Effector CD4-positive, alpha-beta T cell (primary cell): ENCODE results near the gene BATF.
A peak's percentile ranks its signal among the peaks of the same experiment; 100 is the strongest.
"Not testable (repeated sequence)": the region's sequence is repeated elsewhere in the genome, so short reads cannot be mapped to it uniquely, and the experiment has no call there.

Source experiments
- DNase-seq: peaks from one replicate; pipeline ENCODE4 v3.0.0-alpha.2; 2020
- total RNA-seq: gene quantifications from one replicate; lab custom pipeline; 2026; lab: John Stamatoyannopoulos, UW

BATF gene, protein sequence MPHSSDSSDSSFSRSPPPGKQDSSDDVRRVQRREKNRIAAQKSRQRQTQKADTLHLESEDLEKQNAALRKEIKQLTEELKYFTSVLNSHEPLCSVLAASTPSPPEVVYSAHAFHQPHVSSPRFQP
- 18.9 reads per million, percentile 45 among the genes with 10 or more reads in this experiment for total RNA-seq

DNA sequence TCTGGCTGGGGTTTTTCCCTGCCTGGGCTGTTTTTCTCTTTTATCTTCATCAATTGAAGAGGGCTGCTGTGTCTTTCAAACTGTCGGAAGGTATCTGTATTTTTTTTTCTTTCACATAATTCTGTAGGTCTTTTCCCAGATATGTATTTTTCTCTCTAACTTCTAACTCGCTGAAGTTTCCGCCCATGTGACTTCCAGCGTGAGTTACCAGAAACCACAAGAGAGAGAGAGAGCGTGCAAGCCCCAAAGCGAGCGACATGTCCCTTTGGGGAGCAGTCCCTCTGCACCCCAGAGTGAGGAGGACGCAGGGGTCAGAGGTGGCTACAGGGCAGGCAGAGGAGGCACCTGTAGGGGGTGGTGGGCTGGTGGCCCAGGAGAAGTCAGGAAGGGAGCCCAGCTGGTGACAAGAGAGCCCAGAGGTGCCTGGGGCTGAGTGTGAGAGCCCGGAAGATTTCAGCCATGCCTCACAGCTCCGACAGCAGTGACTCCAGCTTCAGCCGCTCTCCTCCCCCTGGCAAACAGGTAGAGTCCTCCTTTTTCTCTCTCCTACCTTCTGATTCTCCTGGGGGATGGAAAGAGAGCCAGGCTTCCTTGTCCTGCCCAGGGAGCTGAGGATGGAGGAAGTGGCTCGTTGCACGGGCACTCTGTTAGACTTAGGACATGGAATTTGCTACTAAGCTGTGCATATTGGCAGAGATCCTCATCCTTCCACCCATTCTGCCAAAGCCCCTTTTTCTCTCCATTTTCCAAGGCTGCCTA lies at the start of gene BATF:
Gene BATF (plus strand): TSS at position 246 of the 759 bp plus-strand sequence. CDS start 214 bp downstream, at position 460.
- peak; percentile 64 for DNase-seq

DNA sequence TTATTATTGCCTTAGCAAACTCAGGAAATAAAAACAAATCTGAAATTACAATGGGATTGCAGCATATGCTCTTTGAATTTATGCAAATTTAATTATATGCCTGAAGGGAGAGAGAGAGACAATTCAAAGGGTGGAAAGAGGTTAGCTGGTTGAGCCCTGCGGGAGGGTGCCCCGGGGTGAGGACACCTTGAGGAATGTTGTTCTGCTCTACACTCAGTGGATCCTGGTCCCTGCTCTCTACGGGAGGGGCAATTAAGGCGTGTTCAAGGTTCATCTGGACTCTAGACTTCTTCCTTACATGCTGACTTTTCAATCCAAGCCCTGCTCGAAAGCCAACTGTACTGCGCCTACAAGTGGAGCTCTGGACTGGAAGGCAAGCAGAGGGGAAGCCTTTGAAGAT lies 48.1 kb upstream of the BATF start:
- not testable (repeated sequence) for DNase-seq

DNA sequence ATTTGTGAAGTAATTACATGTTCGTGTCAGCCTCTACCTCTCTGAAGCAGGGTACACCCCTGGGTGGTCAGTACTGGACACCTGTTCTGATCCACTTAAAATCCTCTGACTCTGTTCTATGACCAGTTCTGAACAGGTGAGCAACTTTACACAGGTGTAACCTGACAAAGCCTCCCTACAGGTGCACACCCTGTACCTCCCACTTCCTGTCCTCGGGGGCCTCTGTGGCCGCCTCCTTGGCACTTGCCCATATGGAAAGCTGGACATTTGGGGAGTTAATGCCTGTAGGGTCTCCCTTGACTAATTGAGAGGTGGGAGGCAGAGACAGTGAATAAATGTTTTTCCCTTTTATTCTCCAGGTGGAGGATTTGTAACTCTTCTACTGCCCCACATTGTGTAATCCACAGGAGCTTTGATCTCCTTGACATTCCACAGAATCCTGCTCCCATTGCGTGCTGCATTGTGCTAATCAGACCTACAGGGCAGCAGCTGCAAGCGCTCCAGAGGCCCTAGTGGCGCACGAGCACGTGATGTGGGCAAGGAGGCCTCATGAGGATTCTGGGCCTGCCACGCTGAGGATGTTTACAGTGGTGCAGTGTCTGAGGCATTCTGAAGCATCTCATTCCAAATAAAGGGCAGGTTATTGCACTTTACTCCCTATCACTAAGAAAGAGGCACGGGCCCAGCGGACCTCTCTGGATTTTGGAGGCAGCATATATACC lies 45.8 kb upstream of the BATF start:
- no peak for DNase-seq

DNA sequence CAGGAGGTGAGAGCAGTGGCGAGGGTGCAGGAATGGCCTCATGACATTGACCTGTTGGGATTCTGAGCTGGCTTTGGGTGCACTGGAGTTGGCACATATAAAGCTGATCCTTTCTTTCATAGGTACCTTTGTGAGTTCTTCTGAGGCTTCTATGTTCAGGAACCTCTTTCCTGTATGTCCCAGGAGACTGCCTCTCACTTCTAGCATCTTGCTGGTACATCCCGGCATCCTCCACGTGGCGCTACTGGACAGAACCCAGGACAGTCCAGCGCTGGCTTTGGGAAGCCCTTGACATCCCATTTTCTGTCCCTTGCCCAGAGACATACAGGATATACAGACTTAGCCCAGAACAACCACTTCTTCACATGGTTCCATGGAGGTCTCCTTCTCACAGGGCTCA lies 44.4 kb upstream of the BATF start:
- no peak for DNase-seq

DNA sequence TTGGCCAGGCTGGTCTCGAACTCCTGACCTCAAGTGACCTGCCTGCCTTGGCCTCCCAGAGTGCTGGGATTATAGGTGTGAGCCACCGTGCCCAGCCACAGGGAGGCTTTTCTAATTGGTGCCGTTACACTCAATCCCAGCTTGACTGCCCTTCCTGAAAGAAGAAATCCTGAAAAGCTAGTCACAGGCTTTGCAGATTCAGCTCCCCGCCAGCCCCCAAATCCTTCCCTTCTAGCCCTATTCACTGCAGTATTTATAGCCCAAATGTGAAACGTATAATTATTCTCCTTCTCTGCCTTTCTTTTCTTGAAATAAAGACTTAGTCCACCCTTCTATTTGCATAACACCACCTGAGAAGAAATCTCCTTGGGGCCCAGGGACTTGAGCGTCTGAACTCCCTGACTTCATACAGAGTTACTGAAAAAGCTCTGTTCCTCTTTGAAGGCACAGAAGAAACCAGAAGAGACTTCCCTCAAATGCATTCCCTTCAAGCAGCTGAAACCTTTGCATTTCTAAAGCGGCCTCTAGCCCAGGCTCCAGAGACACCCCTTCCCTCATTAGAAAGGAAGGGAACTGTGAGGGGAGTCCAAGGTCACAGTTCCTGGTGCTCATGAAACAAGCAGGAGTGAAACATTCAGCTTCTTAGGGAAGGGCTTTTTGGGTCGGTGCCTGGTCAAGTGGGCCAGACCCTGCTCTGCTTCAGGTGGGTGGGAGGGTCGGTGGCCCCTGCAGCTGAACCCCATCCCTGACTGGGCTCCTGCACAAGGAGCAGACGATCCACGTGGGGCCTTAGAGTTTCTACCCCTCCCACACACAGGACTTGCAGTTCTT lies 42.3 kb upstream of the BATF start:
- DNase-seq, result no peak

DNA sequence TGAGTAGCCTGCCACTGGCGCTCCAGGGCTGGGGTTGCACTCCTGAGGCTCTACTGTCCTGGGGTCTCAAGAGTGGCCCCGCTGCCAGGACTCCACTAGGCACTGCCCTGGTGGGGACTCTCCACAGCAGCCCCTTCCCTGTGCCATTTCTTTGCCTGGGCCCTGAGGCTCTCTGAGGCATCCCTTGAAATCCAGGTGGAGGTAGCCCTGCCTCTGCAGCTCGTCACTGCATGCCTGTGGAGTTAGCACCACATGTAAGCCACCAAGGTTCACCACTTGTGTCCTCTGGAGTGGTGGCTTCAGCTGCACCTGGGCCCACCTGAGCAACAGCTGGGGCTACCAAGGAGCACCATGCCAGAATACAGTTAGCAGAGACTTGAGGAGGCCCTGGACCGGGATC lies 39.9 kb upstream of the BATF start:
- no peak for DNase-seq

DNA sequence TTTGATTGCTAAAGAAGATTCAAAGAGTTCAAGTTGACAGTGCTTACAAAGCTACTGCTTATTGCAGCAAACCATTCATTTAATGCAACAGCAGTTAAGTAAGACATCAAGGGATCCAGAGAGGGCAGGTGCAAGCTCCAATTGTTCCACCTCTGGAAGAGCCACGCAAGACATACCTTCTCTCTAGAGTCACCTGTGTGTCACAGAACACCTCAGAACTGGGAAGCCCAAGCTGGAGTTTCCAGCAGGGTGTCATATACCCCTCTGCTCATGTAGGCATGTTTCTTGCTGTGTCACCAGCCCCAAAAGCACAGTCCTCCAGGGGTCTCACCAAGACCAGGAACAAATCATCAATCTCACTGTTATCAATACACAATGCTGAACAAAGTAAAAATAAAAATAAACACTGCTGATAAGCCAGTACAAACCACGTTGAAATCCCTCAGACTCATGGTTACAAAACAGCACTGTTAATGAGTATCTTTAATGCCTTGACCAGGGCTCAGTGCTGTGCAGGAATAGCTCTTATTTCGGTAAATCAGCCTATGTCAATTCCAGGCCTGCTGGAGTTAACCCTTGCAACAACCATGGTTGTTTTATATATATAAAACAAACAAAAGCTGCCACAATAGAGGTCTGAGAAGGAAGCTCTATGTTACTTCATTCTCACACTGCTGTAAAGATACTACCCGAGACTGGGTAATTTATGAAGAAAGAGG lies 37.4 kb upstream of the BATF start:
- no peak for DNase-seq

DNA sequence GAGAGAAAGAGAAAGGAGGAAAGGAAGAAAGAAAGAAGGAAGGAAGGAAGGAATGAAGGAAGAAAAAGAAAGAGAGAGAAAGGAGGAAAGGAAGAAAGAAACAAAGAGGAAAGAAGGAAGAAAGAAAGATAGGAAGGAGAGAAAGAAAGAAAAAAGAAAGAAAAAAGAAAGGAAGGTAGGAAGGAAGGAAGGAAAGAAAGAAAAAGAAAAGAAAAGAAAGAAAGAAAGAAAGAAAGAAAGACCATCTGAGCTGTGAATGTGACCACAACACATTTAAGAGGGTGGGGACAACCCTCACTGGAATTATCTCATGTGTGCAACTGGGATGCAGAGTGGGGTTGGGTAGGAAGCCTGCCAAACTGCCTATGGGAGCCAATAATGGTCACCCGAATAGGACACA lies 36.0 kb upstream of the BATF start:
- no peak for DNase-seq

DNA sequence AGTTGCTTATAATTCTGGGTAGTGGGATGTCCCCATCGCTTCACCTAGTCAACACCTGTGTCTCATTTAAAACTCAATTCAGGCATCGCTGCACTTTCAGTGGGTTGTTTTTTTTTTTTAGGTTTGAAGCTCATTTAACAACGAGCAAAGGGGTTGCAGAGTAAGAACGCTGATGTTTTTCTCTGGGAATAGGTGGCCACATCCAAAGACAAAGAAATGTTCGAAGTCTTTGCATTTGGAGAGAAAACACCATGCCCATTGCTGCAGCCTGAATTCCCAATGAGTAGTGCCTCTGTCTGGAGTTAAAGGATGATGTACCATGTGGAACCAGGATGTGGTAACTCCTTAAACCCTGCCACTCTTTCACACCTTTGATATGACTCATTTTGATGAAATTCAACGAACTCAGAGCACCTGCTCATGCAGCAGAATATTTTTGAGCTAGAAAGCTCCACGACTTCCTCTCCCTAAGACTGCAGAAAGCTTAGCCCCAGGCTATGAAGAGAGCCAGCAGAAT lies 35.1 kb upstream of the BATF start:
- DNase-seq, result no peak

DNA sequence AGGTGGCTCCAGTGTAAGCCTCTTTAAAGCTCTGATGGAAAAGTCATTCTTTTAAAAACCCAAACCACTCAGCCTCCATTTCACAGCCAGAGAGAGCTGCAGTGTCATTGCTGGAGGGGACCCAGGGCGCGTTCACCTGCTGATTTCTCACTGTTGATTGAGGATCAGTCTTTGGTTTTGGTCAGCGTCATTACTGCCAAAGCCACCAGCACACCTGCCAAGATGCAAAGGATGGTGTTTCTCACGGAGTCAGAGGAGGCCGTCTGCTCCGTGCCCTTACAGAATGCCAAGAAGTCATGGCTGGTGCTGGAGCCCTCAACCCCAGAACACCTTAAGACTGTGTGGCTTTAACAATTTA lies 32.8 kb upstream of the BATF start:
- DNase-seq, result no peak

DNA sequence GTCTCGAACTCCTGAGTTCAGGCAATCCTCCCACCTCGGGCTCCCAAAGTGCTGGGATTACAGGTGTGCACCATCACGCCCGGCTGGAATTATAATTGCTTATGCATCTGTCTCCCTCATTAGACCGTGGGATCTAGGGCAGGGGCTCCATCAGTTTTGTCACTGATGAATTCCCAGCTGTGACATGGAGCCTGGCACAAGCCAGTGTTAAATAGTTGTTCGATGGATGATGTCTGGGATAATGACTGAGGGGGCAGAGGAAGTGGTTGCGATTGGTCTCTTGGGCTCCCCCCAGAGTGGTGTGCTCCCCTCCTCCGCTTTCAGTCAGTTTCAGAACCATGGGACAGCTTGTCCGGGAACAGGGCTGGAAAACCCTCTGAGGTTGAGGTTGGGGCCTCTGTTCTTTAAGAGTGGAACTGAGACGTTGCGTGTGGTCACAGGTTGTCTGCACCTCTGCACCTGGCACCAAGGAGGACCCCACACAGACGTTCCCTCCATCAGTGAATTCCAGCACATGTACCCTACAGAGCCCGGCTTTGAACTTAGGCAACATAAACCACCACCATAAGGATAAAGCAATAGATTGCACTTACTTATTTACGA lies 30.8 kb upstream of the BATF start:
- DNase-seq, result no peak

DNA sequence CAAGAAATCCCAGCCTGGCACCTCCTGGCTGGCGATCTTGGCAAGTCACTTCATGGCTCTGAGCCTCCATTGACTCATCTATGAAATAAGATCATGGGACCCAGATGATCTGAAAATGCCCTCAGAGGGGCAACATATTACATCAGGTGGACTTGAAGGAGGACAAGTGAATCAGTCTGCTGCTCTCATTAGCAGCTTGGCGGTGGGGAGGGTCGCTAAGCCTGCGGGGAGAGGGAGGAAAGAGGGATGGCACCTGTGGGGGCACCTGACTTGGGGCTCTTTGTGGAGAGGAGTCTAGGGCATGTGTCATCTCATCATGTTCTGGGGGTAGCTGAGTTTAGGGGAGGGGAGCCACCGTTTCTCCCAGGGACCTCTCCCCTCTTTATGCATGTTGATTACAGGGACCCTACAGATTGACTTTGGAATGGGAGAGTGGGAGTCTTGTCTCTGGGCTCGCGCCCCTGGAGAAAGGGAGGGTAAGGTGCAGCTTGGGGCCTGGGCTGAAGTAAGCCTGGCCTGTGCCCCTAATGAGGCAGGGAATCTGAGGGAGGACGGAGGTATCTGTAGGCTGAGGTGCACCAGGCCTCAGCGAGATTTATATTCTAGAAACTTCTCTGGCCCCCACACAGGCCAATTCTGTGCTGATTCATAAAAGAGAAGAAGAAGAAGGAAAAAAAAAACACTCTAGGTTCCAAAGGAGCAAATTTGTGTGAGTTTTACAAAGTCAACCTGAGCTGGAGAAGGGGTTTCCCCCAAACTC lies 29.3 kb upstream of the BATF start:
- no peak for DNase-seq

DNA sequence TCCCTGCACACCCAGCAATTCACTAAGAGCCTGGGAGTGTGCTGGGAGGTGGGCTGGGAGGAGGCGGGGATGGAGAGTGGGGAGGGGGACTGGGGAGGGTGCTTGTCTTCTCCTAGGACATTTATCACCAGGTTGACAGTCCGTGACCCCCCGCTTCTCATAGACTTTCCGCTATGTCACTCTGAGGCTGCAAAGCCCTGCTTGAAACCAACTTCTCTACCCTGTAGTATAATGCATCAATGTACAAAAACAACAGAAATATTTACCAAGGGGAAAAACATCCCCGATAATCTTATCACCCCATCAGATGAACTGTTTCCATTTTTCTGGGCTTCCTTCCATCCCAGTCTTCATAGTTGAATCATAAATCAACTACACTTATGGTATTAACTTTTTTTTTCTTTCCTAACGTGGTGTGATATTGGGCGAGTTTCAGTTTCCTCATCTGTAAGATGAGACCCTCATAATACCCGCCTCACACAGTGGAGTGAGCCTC lies 28.6 kb upstream of the BATF start:
- DNase-seq, result no peak

DNA sequence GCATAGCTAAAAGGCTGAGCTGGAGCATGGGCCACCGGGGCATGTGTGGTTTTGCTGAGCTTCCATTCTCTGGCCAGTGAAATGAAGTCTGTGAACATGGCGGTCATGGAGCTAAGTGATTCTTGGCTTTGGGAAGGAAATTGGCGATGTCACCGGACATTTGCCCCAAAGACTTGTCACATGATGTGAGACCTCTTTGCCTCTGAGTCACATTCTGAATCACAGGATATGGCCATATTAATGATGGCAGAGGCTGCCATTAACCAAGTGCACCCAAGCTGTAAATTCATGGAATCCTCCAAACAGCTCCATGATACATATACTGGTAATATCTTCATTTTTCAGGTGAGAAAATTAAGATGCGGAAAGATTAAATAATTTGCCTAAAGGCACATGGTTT lies 27.4 kb upstream of the BATF start:
- DNase-seq, result no peak

DNA sequence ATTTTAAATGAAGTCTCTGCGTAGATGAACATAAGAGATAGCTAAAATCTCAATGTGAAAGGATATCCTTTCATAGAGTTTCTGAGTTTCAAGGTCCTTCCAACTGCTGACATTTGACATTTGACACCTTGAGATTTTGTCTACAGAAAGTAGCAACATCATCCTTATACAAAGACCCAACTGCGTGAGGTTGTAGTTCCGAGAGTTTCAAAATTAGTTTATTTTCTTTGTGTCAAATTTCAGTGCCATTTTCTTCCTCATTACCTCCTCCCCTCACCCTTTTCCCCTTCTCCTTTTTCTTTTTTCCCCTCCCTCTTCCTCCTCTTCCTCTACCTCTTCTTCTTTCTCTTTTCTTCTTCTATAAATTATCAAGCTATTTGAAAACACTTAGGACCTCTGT lies 26.9 kb upstream of the BATF start:
- no peak for DNase-seq

DNA sequence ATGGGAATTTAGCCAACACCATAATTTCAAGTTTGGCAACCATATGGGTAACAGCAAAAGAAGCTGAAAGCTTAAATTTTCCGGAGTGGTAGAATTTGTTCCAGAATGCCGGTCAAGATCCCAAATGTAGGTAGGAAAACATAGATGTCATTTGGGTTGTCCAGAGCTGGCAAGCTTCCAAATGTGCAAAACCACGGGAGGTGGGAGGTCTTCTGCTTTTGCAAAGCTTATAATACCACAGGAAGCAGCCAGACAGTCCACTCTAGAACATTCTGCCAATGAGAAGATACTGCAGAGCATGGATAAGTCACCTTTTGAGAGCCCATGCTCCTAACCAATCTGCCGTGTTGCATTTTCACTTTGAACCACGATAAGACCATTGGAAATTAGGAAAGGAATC lies 26.4 kb upstream of the BATF start:
- no peak for DNase-seq

DNA sequence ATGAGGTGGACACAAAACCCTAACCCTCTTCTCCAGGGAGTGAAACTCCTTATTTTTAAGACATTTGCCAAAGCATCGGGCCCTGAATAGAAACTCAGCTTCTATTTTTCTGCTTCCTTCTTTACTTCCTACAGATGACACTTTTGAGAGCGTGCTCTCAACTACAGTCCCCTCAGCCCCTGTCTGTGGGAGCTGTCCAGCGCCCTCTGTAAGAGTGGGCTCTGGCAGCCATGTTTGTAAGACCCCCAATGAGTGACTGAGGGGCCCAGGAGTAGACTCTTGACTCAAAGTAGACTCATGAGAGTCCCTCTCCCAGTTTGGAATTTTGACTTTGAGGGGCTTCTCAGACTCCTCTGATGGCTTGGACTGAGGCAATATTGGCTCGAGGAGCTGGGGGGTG lies 25.5 kb upstream of the BATF start:
- no peak for DNase-seq

DNA sequence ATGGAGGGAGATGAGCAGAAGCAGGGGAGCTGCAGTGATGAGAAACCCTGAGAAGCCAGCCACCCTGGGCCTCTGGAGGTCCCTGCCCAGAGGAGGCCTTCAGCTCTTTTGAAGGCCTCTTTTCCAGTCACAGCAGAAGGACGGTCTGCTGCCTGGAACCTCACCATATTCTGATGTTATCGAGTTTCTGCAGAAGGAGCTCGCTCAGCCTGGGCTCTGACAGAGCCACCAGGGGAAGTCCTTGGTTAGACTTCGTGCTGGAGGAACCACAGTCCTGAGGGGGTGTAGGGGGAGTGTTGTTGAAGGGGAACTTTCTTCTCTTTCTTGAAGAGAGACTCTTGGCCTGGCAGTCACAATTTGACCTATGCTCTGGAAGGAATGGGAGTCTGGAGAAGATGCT lies 25.1 kb upstream of the BATF start:
- no peak for DNase-seq

DNA sequence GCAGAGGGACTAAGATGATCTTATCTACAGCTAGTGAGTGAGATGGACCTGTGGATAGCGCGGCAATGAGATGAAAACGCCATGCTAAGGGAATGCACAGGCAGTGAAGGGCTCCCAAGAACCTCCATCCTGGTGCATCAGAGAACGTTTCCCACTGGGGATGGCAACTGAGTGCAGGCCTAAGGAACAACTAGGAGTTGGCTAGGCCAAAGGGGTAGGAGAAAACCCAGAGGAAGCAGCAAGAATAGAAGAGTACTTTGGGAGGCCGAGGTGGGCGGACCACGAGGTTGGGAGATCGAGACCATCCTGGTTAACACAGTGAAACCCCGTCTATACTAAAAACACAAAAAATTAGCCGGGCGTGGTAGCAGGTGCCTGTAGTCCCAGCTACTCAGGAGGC lies 24.6 kb upstream of the BATF start:
- no peak for DNase-seq

DNA sequence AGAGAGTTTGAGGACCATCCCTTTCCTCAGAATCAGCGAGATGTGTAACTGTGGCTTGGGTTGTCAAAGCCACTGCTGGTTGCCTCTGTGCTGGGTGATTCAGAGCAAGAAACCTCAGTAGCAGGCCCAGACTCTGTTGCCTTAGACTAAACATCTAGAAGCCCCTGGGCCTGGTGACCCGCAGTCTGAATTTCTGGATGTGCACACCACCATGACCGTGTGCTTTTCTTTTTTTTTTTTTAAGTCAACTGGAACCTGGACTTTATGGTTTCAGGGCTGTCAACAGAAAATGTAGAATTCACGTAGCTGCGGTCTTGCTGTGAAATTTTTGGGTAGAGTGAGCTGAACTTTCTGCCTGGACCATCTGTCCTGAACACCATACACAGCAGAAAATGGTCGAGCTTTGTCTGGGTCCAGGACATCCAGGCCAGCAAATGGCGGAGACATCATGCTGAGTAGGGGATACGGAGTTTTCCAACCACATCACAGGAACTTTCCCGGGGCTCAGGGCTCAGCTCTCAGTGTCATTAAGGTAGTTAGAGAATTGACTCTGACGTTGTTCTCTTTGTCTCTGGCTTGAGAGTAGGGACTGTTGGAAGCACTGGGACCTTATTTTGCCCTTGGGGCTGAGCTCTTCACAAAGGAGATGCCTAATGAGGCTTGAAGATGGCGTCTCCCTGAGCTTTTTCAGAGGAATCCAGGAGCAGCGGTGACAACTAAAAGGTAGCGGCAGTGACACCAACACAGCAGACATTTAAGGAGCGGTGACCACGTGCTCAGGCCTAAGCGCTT lies 23.0 kb upstream of the BATF start:
- no peak for DNase-seq
